ENCODE results near the gene HSD17B8.

- TF ChIP-seq POLR2AphosphoS5 (IDR thresholded peaks at IDR 0.05; ENCODE audit: borderline replicate concordance, low read depth, low read length) (no peak), EZH2 (IDR thresholded peaks at IDR 0.05) (no peak)
Measured at GRCh38 chr6:33171880-33172687, 32.4 kb upstream of the HSD17B8 start.

Data from SK-N-MC (cell line).